Right ventricle myocardium superior (tissue), 1 donor: Measurements from ENCODE around the gene SLC25A39. TPM values are rescaled to one million over a fixed set of nuclear protein-coding genes. Genes with fewer than 3 reads are reported as not detected.

Experiments used
- total RNA-seq: library from RNA; stranded (reverse); fragmentation: NEBNext Ultra II Directional; extraction: Animal tissue kit (Norgen Biotek cat#: 25700); gene quantifications from one replicate; pipeline ENCODE4 v1.2.1, GENCODE V29; 2021
- donor health status: DM: no; HTN: yes; CAD: no; lungs with severe emphysema.

SLC25A39 gene
- total RNA-seq, 1 donor from 2014 or later: 45.0 TPM

Other genes starting within 250 kb of the SLC25A39 start
- 67.7 TPM for gene HDAC5, start 201.2 kb downstream of the SLC25A39 start, total RNA-seq
- gene HROB, start 182.9 kb downstream of the SLC25A39 start, total RNA-seq: 0.59 TPM
- 14.8 TPM for gene ASB16, start 154.1 kb downstream of the SLC25A39 start, total RNA-seq
- gene TMUB2, start 137.9 kb downstream of the SLC25A39 start, total RNA-seq: 19.6 TPM
- gene ATXN7L3, start 124.9 kb downstream of the SLC25A39 start, total RNA-seq: 35.7 TPM
- 52.7 TPM for gene UBTF, start 105.1 kb downstream of the SLC25A39 start, total RNA-seq
- 0.30 TPM for gene SLC4A1, start 56.7 kb downstream of the SLC25A39 start, total RNA-seq
- gene RUNDC3A, start 16.2 kb downstream of the SLC25A39 start, total RNA-seq: 0.22 TPM
- 135 TPM for gene GRN, start 20.5 kb upstream of the SLC25A39 start, total RNA-seq
- gene FAM171A2, start 39.0 kb upstream of the SLC25A39 start, total RNA-seq: 0.62 TPM
- 0.62 TPM for gene ITGA2B, start 64.8 kb upstream of the SLC25A39 start, total RNA-seq
- 17.9 TPM for gene GPATCH8, start 178.6 kb upstream of the SLC25A39 start, total RNA-seq
- 2.6 TPM for gene FZD2, start 232.7 kb upstream of the SLC25A39 start, total RNA-seq